ENCODE data around the gene ATXN1.
A peak's percentile ranks its signal among the peaks of the same experiment; 100 is the strongest.
"Not testable (repeated sequence)": the region's sequence is repeated elsewhere in the genome, so short reads cannot be mapped to it uniquely, and the experiment has no call there.

The ATXN1 gene

DNA sequence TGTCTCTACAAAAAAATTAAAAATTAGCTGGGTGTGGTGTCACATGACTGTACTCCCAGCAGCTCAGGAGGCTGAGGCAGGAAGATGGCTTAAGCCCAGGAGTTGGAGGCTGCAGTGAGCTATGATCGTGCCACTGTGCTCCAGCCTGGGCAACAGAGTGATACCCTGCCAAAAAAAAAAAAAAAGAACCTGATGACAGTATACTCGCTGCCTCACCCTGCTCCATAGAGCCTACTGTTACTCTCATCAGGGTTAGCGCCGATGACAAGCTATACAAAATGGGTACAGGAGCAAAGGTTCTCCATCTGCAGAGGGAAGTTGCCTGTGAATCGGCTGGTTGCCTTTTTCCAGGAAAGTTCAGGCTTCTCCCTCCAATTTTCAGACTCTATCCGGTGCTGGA, 469.5 kb downstream of the ATXN1 start:
- DNase-seq = no peak

DNA sequence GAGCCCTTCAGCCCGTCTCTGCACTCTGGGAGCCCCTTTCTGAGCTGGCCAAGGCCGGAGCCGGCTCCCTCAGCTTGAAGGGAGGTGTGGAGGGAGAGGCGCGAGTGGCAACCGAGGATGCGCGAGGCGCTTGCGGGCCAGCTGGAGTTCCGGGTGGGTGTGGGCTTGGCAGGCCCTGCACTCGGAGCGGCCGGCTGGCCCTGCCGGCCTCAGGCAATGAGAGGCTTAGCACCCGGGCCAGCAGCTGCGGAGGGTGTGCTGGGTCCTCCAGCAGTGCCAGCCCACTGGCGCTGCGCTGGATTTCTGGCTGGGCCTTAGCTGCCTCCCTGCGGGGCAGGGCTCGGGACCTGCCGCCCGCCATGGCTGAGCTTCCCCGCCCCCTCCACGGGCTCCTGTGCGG, 473.1 kb downstream of the ATXN1 start:
- no peak for DNase-seq

DNA sequence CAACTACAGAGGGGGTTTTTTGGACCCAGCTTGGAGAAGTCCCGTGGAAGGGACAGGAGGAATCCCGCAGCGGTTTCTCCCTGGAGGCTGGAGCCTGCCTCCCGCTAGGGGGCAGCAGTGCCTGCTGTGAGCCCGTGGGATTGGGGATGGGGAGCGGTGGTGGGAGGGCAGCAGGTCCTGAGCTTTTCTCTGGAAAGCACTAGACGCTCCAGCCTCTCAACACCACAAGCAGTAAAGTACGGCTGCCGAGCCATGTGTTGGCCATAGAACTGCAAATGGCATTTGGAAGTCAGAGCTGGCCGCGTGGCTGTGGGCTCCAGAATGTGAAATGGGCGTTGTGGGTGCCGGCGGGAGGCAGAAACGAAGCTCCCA, 475.1 kb downstream of the ATXN1 start:
- no peak for DNase-seq

DNA sequence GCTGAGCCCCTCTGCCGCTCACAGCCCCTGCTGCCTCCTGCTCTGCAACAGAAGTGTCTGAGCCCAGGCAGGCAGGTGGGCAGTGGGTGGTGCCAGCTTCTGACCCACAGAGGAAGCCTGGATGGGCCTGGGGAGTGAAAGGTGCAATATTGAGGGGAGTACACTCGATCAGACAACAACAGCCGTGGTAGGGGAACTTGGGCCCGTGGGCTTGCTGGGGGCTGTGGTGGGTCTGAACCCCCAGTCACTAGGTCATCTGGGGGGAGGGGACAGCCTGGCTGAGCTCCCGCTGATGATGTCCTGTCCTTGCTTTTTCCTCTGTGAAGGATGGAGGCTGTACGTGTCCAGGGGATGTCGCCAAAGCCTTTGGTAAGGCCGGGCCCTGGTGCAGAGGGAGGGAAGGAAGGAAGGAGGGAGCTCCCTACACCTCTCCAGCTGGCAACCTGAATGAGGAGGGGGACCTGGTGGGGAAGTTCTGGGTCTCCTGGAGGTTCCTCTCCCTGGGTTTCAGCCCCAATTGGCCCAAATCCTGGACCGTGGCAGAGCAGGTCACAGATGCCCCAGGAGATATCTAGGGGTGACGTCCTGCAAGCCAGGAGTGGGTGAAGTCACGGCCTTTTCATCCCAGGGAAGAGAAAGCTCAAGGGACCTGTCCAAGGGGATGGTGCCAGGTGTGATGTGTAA, 475.7 kb downstream of the ATXN1 start:
- DNase-seq = no peak

DNA sequence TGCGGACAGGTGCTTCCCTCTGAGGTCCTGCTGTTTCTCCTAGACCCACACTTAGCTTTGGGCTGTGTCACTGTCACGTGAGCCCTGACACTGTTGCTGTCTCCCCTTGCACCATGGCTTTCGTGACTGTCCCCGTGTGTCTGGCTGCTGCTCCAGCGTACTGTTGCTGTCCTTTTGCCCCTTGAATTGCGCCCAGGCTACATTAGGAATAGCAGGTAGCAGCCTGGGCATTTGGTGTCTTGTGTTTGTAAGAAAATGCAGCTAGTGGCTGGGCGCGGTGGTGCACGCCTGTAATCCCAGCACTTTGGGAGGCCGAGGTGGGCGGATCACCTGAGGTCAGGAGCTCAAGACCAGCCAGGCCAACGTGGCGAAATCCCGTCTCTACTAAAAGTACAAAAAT, 476.8 kb downstream of the ATXN1 start:
- DNase-seq = no peak

DNA sequence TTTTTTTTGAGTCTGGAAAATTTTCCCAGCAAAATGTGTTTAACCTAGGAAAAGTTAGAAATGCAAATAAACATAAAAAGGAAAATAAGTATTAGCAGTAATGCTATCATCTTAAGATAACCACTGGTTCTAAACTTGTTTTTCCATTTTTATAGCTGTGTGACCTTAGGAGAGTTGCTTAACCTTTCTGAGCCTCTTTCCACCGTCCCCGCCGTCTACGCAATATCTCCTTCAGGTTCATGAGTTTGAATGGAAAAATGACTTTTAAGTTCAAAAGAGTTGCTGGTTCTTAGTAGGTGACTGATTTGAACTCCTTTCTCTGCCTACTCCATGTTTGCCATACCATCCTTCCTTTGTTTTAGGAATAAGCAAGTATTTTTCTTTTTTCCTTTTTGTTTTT, 478.9 kb downstream of the ATXN1 start:
- no peak for DNase-seq

DNA sequence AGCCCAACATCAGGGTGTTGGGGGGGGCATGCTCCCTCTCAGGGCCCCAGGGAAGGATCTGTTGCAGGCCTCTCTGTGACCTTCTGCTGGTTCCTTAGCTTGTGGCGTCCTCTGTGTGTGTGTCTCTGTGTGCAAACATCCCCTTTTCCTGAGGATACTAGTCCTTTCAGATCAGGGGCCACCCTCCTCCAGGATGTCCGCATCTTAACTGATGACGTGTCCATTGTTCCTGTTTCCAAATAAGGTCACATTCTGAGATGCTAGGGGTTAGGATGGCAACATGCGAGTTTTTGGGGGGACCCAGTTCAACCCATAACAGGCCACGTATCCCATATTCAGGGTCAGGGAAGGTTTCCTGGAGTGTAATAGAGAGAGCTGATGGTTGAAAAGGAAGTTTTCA, 482.0 kb downstream of the ATXN1 start:
- DNase-seq = no peak

DNA sequence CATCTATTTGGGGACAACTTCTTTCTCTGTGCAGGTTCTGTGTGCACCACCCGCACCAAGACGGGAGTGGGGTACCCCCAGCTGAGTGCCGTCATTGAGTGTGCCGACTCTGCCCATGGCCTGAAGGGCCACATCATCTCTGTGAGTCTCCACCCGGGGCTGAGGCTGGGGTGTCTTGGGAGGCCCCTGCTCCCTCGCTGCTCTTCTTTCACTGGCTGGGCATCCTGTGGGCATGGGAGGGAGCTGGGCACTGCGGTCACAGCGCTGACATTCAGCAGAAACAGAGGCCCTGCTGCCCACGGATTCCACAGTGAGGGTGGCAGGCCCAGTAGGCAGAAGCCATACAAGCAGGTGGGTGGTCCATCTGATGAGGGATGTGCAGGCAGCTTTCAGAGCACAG, 482.5 kb downstream of the ATXN1 start:
- no peak for DNase-seq

DNA sequence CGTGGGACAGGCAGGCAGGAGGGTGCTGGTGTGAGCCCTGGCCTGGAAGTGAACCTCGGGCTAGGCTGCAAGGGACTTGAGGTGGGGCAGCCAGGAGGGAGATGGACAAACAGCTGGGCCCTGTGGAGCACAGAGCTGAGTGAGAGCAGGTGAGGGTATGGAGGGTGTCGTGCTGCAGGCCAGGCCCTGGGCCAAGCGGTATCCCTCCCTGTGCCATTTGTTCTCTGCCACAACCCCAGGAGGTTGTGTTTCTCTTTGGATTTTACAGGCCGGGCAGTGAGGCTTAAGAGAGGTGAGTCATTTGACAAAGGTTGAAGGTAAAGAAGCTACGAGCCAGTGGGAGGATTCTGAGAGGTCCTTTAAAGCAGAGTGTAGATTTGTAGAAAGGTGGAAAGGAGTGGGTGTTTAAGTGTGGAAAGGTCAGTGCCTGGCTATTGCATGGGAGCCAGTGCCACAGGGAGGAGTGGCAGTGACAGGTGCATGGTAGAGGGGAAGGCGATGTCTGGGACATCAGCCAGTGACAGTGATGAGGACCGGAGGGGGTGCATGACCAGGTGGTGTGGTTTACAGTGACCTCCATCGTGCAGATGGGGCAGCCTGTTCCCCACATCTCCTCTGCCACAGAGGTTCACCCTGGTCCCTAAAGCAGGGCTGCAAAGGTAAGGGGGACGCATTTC, 483.1 kb downstream of the ATXN1 start:
- no peak for DNase-seq

DNA sequence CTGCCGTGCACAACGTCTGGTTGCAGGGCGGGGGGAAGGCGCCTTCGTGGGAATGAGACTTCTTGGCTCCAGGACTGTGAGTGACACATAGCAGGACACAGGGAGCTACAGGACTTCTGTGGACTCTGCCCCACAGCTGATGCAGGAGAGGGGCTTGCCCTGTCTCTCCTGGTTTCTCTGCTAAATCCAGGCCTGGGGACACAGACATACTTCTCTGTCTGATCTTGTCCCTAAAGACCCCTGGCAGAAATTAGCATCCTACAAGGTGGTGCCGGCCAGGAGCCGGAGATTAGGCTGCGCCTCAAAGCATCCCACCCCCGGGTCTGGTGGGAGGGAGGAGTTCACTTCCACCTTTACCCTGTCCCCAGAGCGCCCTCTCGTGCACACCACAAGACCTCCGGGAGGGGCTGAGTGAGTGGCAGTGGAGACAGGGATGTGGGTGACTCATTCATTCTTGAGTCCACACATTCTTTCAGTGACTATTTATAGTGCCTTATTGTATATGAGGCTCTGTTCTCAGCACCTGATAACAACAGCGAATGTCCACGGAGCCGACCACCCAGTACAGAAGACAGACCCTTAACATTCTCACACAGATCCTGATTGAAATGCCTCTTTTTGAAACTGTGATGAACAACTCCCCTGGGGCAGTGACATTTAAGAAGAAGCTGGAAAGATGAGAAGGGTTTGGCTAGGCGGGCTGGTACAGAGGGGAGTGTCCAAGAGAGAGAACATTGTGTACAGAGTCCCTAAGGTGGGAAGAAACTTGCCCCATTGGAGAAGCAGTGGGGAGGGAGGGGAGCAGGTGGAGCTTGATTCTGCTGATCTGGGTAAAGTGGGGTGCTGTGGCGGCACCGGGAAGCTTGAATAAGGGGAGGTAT, 483.9 kb downstream of the ATXN1 start:
- peak; percentile 2 for DNase-seq

DNA sequence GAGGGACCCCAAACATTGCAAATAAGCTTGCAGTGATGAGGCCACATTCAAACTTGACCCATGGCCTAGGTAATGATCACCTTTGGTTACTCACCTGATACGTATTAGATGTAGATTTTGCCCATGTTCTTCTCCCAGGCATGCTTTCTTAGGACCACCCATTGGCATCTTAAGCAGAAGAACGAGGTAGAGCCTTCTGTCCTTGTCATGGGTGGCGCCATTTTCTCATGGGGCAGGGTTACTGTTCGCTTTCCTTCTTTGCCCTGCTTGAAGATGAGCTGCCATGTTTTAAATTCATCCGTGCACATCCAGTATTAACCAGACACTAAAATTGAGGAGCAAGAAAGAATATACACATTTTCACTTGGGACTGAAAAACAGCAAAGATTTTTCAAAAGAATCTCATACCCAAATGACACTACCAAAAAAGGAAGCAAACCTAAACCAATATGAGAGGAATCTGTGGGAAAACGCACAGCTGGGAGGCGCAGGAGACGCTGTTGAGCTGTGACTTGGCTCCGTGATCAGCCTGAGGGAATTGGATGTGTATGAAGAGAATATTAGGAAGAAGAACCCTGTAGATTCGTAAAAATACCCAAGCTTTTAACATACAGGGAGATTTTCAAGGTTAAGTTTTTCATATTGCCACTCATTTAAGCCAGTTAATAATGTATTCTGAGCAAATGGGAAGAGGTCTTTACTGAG, 486.2 kb downstream of the ATXN1 start:
- no peak for DNase-seq

DNA sequence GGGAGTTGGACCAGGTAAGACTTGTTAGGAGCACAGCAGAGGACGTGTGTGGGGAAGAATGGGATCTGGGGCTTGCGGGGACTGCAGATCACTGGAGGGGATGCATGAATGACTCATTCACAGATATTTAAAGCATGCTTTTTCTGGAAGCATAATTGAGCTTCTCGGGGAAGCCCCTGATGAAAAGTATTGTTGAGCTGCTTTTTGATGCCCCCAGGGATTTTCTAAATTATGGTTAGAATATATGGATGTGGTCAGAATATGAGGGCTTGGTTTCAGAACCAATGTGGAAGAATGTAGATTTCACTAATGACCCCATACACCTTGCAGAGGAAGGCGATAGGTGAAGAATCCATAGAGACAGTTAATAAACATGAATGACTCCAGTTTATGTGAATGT, 486.8 kb downstream of the ATXN1 start:
- DNase-seq = no peak

DNA sequence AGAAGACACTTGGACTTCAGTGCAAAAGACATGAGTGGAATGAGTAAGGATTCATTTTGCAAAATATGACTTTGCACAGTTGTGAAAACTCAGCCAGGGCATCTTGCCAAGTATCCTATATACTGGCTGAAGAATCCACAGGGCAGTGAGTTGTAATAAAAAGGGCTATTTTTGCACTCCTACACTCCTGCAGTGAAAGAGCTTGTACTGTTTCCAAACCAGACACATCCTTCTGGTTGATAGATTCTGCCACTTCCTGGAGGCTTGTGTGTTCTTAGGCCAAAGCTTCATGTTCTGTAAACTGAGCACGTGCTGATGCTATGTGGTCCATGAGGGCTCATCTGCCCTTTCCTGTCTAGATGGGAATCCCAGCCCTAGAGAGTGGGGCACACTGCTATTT, 488.0 kb downstream of the ATXN1 start:
- no peak for DNase-seq

DNA sequence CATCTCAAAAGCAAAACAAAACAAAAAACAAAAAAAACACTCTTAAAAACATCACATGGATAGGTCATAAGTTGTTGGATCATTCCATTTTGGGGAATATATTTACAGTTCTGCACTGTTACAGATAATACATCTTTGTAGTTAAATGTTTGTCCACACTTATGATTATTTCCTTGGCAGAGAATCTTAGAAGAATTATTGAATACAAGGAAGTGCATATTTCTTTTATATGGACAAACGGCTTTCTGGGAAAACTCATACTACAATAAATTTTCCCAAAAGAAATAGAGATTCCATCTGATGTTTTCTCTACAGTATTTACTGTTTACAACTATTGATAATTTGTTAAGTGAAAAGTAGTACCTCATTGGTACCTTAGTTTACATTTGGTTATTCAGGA, 489.1 kb downstream of the ATXN1 start:
- DNase-seq = no peak

DNA sequence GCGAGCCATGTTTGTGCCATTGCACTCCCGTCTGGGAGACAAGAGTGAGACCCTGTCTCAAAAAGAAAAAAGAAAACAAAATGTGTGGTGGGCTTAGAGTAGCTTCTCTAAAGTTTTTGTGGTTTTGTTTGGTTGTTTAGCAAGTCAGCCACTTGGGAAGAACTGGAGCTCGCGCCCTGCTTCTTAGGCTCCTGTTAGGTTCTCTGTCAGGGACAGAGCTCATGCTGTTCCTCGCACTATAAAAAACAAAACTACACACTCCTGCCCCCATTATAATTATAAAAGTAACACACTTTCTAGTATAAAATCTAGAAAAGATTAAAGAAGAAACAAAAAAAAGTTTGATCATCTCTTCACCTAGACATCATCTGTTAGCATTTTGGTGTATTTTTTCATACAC, 489.8 kb downstream of the ATXN1 start:
- no peak for DNase-seq

DNA sequence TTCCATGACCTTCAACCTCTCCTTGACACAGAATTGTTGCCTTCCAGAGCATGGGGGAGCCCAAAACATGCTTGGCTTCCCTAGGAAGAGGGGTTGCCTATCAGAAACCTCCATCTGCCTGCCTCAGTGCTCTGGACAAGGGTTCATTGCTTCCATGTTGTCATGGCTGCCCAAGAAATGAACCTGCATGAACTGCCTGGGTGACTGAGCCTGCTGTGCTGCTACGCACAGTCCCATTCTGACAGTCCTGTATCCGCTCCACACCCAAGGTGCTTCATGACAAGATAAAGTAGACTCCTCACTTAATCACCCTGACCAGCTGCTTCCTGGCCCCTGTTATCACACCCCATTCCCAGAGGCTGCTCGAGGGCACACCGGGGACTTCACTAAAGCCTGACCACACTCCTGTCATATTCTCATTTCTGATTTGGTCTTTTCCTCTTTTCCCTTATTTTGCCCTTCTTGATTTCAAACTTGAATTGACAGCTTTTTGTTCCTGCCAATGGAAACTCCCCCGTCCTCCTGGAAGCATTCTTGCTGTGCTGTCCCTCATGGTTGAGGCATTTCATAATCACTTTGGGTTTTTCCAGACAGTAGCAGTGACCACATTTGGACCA, 491.0 kb downstream of the ATXN1 start:
- DNase-seq = no peak

DNA sequence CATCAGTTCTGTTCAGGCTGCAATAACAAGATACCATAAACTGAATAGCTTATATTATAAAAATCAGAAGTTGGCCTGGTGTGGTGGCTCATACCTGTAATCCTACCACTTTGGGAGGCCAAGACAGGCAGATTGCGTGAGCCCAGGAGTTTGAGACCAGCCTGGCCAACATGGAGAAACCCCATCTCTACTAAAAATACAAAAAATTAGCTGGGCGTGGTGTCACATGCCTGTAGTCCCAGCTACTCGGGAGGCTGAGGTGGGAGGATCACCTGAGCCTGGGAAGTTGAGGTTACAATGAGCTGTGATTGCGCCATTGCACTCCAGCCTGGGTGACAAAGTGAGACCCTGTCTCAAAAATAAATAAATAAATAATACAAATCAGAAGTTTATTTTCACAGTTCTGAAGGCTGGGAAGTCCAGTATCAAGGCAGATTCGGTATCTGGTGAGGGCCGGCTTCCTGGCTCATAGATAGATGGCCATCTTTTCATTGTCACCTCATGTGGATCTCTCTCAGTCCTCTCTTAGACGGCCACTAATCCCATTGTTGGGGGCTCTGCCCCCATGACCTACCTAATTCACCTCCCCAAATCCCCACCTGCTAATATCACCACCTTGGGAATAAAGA, 491.7 kb downstream of the ATXN1 start:
- not testable (repeated sequence) for DNase-seq

DNA sequence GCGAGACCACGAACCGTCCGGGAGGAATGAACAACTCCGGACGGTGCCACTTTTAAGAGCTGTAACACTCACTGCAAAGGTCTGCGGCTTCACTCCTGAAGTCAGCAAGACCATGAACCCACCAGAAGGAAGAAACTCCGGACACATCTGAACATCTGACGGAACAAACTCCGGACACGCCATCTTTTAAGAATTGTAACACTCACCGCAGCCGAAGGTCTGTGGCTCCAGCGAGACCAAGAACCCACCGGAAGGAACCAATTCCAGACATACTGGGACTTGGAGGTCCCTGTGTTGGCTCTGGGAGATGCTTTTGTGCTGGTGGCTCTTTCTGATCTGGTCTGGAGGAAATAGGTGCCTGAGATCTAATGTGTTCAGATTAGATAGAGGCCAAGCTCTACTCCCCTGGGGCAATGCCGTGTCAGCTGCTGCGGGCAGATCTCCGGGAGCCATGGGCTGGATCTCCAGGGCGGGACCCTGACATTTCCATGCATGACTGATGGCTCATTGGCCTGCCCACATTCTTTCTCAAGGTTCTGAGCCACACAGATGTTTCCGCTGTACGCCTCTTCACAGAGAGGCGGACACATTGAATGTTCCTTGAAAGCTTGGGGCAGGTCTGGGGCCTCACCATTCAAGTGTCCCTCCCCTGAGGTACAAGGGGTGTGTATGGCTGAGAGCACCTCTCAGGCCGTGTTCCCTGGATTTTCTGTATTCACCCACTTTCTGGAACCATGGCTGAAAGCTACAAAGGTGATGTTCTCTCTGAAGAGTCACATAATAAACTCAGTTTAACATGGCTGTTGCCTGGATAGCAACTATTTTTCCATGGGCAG, 493.6 kb downstream of the ATXN1 start:
- DNase-seq = no peak

DNA sequence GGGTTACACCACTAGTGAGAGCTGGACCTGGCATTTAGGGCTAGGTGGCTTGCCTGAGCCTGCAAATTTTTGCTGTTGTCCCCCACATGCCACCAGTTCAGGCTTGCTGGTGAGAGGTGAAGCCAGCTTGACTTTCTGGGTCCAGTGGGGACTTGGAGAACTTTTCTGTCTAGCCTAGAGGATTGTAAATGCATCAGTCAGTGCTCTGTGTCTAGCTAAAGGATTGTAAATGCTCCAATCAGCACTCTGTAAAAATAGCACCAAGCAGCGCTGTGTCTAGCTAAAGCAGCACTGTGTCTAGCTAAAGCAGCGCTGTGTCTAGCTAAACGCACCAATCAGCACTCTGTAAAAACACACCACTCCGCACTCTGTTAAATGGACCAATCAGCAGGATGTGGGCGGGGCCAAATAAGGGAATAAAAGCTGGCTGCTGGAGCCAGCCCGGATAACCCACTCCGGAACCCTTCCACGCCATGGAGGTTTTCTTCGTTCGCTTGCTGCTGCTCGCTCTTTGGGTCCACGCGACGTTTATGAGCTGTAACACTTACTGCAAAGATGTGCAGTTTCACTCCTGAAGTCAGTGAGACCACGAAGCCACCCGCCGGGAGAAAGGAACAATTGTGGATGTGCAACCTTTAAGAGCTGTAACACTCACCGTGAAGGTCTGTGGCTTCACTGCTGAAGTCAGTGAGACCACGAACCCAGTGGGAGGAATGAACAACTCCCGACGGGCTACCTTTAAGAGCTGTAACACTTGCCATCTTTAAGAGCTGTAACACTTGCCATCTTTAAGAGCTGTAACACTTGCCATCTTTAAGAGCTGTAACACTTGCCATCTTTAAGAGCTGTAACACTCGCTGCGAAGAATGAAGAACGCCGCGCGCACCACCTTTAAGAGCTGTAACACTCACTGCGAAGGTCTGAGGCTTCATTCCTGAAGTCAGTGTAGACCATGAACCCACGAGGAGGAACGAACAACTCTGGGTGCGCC, 495.6 kb downstream of the ATXN1 start:
- DNase-seq = no peak

DNA sequence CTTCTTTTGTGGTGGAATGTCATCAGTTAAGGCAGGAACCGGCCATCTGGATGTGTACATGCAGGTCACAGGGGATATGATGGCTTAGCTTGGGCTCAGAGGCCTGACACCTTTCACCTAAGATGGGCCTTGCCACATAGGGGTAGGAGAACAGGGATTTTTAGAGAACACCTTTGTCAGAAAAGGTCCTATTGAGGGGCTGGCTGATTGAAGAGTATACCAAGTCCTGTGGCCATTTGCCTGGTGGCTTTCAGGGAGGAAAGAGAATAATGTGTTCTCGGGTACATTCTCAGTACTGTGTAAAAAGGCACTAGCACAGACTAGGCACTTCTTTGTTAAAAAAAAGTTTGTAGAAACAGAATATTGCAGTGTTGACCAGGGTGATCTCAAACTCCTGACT, 496.5 kb downstream of the ATXN1 start:
- no peak for DNase-seq
